Activated CD4-positive, alpha-beta T cell treated with anti-CD3 and anti-CD28 coated beads for 48 hours (primary cell): Measurements from ENCODE around the gene PLK2.

Experiments used
- DNase-seq: peaks from one replicate; pipeline ENCODE4 v3.0.0-alpha.2; 2020

PLK2 gene

DNA sequence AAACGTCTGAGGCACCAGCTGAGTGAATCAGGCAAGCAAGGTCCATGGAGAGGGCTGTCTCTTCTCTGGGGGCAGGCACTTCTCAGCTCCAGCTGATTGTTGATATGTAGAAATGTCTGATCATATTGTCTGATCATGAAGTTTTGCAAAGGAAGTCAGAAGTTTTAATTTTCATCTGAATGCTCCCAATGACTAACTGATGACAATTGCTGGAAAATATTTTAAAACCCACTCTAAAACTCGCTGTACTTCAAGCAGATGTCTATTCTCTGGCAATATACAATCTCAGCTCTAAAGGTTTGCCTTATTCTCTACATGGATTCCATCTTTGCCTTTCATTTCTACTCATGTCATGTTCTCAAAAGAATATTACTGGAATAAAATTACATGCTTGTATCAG, 12.7 kb downstream of the PLK2 start:
- DNase-seq = no peak

DNA sequence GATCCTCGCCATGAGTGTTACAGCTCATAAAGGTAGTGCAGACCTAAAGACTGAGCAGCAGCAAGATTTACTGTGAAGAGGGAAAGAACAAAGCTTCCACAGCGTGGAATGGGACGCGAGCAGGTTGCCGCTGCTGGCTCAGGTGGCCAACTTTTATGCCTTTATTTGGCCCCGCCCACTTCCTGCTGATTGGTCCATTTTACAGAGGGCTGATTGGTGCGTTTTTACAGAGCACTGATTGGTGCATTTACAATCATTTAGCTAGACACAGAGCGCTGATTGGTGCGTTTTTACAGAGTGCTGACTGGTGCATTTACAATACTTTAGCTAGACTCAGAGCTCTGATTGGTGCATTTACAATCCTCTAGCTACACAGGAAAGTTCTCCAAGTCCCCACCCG, 13.9 kb downstream of the PLK2 start:
- DNase-seq = no peak

DNA sequence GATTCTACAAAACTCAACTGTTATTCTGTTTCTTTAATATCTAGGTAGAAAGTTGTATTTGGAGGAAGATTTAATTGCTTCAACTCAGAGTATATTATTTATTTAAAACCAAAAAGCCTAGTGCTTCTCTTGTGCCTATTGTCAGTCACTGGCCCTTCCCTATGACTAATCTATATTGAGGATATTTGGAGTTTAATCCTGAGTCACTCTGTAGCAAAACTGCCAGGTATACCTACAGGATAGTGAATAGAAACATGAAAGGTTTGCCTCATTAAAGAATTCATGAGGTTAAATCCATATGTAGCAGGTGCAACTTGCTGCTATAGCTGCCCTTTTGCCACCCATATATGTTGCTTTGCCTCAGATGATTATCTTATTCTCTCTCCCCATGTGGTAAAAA, 15.1 kb downstream of the PLK2 start:
- DNase-seq = no peak

DNA sequence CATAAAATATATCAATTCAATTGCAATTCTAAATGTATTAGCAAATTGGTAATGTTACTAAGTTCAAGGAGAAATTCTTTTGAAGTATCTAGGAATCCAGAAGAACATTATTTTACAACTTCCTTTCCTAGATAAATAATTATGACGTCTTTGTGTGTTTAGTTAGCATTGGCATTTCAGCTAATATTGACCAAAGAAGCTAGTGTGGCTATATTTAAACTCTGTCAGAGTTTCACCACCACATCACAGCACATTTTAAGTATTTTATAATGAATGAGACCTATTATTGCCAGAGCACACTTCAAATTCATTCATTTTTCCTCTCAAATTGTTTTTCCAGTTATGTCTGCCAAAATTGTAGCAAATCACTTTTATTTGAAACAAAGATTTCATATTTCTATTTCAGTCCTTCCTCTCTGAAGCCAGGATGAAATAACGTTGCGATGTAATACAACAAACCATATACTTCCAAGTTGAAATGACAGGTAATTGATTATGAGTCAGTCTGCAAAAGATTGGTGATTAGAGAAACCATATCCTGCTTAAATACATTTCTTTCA, 18.9 kb downstream of the PLK2 start:
- DNase-seq = no peak

DNA sequence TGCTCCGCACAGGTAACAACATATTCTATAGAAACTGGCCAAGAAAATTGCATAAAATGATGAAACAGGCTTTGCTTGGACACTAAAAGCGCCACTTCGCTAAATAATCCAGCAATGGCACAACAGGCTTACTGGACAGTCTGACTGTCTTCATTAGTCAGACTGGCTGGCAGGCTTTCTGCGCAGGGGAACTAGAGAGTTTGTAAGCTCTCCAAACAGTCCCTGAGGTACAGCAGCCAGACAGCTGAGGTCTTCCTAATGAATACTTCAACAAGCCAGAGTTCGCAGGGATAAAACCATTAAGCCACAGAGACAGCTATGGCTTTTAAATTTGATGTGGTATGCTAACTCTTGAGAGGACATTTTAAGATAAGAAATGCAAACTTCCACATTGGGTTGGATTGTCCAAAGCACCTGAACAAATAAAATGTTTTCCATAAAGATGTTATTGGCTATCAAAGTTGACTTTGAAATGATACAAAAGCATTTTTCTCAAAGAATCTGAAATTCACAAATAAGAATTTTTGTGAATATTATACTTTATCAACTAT, 20.7 kb downstream of the PLK2 start:
- no peak for DNase-seq

DNA sequence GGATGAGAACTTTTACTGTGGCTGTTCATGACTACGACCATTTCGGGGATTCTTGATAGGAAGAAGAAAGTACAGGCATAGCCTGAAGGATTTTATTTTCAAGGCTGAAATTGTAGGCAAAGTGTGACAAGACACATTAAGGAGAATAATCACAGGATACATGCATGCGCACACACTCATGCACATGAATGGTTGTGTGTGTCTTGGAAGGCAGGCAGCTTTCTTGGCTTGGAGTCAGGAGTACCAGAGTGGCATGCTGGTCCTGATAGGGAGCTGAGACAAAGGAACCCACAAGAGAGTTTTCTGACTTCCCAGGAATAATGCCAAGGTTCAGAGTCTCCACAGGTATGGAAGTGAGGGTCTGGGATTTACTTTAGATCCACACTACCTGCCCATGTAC, 22.2 kb downstream of the PLK2 start:
- no peak for DNase-seq

DNA sequence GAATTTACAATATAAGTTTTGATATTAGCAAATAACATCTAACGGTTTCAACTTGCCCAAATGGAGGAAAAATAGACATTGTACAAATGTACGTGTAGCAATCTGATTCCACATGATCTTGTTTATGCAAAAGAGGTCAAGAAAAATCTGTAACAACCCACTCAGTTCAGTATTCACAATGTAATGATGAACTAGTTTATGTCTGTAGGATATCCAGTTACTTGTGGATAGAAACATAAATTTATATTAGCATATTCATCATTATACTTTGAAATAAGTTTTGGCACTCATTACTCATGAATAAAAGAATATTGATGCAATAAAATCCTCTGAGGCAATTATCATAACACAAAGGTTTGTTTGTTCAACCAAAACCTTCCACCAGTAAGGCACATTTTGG, 28.1 kb downstream of the PLK2 start:
- no peak for DNase-seq

DNA sequence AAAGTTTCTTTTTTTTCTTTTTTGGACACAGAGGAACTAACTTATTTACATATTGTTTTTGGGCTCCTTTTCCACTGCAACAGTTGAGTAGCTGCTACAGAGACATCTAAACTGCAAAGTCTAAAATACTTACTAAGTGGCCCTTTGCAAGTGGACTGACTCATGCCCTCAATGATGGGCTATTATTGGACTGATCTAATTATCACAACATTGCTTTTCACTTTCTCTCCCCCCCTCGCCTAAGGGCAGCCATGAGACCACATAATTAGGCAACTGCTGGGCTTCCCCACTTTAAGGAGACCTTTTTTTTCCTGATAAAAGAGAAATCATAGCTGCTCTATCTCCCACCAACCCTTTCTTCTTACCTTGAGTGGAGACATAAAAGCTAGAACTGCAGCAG, 47.0 kb downstream of the PLK2 start:
- DNase-seq = no peak

DNA sequence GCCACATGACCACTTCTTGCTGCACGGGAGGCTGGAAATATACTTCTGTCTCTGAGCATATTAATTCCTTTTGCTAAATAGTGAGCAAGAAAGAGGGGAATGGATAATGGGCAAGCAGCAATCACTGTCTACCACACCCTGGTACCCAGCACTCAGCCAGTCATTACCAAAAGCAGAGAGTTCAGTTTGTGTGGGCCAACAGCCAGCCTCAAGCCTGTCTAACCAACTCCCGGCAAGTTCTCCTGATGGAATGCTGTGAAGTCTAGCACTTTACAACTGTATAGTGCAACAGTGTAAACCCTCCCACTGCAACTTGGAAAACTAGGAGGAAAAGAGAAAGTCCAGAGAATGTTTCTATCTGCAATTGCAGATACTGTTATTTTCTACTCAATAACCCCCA, 47.8 kb downstream of the PLK2 start:
- DNase-seq = no peak

DNA sequence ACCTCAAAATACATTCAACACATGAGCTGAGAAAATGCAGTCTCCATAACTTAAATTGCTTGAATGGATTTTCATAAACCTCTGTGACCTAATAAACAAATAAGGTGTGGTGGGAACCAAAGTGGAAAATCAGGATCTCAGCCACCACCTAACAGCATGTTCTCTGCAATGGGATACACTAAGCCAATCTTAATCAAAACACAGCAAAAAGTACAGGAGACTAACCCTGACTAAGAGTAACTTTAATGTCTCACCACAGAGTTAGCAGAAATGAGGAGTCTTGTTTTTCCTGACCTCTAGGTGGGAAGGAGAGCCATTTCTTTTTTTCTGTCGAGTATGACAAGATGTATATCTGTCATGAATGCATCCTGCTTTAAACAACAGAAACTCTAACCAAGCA, 48.5 kb downstream of the PLK2 start:
- DNase-seq = no peak

DNA sequence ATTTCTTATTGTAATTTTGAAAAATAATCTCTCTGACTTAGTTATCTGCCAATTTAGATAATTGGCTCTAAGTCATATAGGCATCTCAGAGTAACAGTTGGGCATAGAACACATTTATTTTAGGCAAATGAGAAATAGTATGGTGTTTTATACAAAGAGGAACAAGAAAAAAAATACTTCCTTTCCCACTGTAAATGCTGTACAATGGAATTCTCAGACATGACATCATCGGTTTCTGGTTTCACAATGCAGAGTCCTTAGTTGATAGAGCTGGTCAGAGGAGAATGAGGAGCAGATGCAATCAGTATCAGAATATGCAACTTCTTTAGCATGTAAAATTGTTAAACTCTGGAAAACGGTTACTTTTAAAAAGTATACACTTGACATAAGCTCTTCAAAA, 49.4 kb downstream of the PLK2 start:
- DNase-seq = no peak

DNA sequence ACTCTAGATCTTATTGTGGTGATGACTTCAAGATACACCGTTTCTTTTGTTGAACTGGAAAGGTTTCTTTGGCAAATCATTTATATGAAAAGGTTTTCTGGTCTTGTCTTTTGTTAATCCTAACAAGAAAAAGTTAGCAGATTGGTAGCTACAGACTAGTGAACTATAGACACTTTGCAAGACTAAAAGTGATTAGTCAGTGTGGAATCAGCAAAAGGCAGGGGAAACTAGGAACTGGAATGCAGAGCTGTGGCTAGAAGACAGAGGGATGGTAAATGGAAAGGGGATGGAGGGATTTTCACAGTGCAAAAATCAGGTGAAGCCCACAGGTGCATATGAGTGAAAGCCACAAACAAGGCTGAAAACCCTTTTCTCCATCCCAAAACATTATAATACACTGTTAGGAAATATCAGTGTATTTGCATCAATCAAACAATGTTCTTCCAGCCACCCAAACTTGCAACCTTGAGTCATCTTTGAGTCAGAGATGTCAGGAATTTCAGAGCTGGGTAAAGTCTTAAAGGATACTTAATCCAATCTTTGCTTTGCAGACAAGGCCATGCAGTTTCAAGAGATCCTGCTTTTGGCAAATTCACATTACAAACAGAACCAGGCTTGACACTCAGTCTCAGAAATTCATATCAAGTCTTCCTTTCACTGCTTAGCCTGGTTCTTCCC, 52.7 kb downstream of the PLK2 start:
- no peak for DNase-seq

DNA sequence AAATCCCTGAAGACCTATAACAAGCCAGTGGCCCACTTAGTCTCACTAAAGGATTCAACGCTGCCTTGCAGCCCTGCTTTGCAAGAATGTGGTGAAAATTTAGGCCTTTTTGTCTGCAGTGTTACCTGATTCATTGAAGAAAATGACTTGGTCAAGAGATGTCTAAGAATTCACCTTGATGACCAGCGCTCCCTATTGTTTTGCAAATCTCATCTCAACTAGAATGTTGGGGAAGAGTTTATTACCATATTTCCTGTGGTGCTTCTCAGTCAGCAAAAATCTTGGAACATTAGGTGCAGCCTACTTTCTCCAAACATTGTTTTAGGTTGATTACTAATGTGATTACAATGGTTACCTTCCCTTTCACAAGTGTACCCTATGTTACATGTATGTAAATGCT, 53.5 kb downstream of the PLK2 start:
- no peak for DNase-seq

DNA sequence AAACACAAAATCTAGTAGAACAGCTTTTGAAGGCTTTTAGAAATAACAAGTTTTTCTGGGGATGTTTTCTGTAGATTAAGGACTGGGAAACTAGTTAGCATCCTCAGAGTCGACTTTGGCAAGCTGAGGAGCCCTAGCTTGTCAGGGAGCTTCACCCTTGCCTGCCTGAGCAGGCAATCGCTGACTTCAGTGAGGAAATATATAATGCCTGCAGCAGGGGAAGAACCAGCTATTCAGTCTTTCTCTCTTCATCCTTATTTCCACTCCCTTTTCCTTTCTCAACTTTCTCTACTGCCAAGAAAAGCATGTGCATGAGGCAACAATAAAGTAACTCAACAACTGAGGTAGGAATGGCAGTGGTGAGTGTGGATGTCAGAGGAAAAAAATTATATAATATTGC, 54.7 kb downstream of the PLK2 start:
- DNase-seq = no peak

DNA sequence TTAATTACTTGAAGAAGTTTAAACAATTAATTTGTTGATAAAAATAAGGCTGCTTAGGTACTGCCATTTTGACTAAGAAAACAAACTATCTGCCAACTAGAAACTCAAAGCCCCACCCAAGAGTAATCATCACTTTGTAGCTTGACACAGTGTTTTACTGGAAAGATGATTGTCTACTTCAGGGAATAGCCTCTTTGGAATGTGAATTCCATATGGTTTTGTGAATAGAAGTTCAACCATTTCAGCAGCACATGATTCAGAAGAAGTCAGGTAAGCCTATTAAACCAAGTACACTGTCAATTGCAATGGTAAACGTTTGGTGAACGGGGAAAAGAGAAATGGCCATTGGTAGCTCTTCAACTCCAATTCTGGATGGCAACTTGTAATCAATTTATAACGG, 55.2 kb downstream of the PLK2 start:
- no peak for DNase-seq
